Effector CD8-positive, alpha-beta T cell (primary cell): ENCODE data around the gene ZG16.
A peak's percentile ranks its signal among the peaks of the same experiment; 100 is the strongest.
"Not testable (repeated sequence)": the region's sequence is repeated elsewhere in the genome, so short reads cannot be mapped to it uniquely, and the experiment has no call there.

Experiments
- DNase-seq: peaks from one replicate; lab custom pipeline; 2025; lab: John Stamatoyannopoulos, UW

The ZG16 gene

DNA sequence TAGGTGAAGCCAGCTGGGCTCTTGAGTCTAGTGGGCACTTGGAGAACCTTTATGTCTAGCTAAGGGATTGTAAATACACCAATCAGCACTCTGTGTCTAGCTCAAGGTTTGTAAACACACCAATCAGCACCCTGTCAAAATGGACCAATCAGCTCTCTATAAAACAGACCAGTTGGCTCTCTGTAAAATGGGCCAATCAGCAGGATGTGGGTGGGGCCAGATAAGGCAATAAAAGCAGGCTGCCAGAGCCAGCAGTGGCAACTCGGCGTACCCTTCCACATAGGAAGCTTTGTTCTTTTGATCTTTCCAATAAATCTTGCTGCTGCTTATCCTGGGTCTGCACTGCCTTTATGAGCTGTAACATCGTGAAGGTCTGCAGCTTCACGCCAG lies 29.3 kb upstream of the ZG16 start:
- DNase-seq = not testable (repeated sequence)

DNA sequence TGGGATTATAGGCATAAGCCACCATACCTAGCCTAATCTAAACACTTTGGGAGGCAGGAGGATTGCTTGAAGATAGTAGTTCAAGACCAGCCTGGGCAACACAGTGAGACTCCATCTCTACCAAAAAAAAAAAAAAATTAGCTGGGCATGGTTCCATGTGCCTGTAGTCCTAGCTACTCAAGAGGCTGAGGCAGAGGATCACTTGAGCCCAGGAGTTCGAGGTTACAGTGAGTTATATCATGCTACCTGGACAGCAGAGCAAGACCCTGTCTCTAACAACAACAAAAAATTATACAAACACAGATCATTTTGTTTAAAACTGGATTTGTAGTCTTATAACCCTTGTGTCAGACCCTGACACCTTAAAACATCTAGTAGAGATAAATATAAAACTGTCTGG lies 24.5 kb upstream of the ZG16 start:
- DNase-seq = no peak

DNA sequence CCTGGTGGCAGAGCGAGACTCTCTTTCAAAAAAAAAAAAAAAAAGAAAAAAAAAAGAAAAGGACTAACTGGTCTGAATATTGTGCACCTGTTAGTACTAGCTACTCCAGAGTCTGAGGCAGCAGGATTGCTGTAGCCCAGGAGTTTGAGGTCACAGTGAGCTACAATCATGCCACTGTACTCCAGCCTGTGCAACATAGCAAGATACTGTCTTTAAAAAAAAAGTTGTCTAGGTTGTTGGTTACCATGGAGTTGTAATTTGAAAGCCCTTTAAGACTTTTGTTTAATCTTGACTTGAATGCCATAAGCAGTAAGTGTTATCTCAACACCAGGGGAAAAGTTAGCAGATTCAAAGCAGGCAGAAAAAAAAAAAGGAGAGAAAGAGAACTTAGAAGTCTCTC lies 21.4 kb upstream of the ZG16 start:
- no peak for DNase-seq

DNA sequence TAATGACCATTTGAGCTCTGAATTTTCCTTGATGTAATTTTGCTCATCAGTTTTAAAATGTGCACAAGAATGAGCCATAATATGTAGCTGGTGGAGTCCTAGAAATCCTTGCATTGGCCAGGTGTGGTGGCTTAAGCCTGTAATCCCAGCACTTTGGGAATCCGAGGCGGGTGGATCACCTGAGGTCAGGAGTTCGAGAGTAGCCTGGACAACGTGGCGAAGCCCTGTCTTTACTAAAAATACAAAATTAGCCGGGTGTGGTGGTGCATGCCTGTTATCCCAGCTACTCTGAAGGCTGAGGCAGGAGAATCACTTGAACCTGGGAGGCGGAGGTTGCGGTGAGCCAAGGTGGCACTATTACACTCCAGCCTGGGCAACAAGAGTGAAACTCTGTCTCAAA lies 21.0 kb upstream of the ZG16 start:
- not testable (repeated sequence) for DNase-seq

DNA sequence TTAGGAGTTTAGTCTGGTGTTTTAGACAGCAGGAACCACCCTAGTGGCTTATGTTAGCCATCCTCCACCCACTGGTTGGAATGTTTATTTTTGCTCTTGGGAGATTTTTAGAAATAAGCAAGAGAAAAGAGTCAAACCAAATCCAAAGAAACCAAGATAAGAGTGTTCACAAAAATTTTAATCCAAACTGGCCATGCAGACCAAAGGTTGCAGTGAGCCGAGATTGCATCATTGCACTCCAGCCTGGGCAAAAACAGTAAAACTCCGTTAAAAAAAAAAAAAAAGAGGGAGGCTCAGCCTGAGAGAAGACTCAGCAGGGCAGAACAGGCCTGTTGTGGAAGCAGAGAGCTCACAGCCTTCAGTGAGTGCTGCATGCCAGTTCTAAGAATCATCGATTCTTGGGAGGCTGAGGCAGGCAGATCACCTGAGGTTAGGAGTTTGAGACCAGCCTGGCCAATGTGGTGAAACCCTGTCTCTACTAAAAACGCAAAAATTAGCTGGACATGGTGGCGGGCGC lies 20.0 kb upstream of the ZG16 start:
- DNase-seq = no peak

DNA sequence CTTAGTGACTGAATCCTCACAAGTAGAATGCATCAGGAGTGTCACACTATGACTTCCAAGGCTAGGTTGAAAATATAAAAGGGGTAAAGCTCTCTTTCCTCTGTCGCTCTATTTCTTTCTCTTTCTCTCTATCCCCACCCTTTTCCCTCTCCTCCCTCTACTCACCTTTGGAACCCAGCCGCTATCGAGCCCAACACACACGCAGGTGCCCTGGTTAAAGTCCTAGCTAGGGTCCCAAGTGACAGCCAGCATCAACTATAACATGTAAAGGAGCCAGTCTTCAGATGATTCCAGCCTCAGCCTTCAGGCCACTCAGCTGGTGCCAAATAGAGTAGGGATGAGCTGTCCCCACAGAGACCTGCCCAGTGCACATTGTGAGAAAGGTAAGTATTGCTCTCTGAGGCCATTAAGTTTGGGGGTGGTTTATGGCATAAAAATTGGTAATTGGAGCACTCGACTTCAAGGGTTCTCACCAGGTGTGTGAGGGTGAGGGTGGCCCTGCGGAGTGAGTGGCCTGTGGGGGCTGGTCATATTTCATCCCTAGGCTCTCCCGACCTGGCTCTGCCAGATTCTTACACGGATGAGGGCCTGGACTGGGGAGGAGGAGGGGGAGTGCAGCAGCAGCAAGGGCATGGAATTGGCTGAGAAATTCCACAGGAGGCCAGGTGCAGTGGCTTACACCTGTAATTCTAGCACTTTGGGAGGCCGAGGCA lies 17.3 kb upstream of the ZG16 start:
- no peak for DNase-seq

DNA sequence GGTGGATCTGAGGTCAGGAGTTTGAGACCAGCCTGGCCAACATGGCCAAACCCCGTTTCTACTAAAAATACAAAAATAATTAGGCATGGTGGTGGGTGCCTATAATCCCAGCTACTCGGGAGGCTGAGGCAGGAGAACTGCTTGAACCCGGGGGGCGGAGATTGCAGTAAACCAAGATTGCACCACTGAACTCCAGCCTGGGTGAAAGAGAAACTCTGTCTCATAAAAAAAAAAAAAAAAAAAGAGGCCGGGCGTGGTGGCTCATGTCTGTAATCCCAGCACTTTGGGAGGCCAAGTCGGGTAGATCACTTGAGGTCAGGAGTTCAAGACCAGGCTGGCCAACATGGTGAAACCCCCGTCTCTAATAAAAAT lies 16.8 kb upstream of the ZG16 start:
- DNase-seq = not testable (repeated sequence)

DNA sequence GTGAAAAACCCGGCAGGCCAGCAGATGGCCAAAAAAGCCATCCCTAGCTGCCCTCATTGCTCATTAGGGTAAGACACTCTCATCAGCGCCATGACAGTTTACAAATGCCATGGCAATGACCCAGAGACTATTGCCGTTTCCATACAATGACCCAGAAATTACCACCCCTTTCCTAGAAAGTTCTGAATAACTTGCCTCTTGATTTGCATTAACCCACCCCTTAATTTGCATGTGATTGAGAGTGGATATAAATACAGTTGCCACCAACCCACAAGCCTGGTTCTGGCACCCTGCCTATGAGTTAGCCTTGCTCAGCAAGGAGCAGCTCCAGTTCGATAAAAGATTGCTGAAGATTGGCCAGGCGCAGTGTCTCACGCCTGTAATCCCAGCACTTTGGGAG lies 16.2 kb upstream of the ZG16 start:
- no peak for DNase-seq

DNA sequence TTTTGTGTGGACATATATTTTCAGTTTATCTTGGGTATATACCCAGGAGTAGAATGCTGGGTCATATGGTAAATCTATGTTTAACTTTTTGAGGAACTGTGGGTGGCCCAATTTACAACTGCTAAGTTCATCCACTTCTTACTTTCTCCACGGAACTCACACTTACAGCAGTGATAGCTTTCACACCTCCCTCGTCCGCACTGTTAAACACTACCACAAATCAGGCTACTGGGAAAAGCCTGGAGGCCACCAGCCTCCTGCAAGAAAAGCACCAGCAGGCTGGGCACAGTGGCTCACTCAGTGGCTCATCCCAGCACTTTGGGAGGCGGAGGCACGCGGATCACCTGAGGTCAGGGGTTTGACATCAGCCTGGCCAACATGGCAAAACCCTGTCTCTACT lies 14.7 kb upstream of the ZG16 start:
- no peak for DNase-seq

DNA sequence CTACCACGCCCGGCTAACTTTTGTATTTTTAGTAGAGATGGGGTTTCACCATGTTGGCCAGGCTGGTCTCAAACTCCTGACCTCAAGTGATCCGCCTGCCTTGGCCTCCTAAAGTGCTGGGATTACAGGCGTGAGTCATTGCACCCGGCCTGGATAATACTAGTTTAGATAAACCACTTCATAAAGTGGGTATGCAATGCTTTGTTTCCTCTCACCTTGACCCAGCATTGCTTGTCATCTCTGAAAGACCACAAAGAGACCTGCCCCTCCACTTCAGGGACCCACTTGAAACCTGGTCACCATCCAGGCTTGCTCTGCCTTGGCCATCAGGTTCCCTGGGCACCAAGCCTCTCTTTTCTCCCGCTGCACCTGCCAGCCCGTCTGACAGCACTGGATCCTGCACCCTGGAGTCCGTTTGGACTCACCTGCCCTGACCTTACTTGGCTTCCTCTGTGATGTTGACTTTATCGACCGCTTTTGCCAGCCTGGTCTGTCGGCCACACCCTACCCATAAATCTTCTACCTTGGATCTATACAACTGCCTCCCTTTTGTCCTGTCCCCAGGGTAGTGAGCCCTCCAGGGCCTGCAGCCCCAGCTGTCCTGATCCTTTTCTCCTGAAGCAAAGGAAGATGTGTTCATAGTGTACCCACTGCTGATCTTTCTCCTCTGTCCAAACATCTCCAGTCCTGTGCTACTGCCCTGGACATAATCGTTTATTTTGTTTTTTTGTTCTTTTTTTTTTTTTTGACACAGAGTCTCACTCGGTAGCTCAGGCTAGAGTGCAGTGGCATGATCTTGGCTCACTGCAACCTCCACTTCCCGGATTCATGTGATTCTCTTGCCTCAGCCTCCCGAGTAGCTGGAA lies 12.7 kb upstream of the ZG16 start:
- DNase-seq = no peak

DNA sequence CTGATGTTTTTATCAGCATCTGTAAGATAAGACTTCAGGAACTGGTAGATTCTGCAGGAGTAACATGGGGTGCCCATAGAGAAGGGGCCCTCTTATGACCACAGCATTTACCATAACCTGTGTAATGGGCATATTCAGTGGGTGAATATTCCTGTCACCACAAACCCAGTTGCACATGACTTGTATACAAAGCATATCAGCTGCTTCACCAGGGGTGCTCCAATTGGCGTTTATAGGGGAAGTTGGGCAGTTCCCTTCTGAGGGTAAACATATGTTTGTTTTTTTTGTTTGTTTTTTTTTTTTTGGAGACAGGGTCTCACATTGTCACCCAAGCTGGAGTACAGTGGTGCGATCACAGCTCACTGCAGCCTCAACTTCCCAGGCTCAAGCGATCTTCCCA lies 11.5 kb upstream of the ZG16 start:
- no peak for DNase-seq

DNA sequence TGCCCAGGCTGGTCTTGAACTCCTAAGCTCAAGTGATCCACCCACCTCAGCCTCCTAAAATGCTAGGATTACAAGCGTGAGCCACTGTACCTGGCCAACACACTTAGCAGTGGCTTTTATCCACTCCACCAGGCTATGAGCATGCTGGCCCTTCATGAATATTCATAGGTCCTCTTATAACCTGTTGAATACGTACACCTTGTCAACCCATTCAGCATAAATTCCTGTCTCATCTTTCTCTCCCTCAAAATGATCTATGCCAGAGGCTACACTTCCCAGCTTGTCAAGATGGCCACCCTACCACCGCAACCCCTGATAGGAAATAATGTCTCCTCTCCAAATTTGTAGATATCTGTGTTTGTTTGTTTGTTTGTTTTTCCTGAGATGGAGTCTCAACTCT lies 11.0 kb upstream of the ZG16 start:
- DNase-seq = no peak

DNA sequence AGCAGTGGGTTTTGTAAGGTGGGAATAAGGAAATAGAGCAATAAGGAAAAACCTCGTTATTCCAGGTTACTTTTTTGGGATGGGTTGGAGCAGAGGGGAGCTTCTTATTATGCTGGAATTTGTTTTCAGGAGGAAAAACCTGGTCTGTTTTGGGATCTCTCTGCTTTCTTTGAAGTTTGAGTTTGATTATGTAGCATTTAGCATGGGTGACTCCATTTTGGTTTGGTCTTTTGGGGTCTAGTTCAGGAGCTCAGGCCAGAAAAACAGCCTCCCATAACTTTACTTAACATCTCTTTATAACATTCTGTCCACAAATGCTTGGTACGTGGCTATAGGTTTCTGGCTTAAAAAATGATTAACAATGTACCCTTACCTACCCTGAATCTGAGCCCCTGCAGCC lies 8.5 kb upstream of the ZG16 start:
- no peak for DNase-seq

DNA sequence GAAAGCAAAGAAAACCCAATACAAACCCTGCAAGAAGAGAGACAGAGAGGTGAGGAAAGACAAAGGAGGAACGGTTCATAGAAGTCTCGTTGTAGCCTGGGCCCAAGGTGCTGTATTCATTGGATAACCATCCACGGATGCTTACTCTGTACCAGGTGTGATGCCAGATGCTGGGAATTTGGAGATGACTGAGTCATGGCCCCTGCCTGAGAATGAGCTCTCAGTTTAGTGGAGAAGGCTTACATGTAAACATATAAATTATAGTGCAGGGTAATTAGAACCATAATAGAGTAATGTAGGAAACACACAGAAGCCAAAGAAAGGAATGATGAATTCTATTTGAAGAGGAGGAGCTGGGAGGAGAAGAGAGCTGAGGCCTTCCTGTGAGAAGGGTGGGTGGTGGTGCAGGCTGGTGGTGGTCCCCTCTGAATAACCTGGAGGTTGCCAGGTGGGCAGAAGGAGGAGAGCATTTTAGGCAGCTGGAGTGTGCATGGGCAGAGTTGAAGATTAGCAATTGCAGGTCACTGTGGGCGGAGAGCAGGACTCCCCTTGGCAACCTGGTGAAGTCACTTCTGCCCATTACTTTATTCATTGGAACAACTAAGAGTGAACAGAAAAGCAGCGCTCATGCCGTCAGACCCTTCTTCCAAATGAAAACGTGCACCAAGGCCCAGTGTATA lies 7.7 kb upstream of the ZG16 start:
- DNase-seq = no peak

DNA sequence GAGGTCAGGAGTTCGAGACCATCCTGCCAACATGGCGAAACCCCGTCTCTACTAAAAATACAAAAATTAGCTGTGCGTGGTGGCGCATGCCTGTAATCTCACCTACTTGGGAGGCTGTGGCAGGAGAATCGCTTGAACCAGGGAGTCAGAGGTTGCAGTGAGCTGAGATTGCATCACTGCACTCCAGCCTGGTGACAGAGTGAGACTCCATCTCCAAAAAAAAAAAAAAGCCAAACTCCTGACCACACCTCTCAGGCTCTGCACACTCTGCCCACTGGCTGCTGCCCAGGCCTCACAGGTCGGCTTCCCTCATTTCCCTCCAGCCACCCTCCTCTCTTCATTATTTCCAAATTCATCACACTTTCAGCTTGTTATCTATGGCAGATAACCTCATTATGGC lies 5.7 kb upstream of the ZG16 start:
- not testable (repeated sequence) for DNase-seq

DNA sequence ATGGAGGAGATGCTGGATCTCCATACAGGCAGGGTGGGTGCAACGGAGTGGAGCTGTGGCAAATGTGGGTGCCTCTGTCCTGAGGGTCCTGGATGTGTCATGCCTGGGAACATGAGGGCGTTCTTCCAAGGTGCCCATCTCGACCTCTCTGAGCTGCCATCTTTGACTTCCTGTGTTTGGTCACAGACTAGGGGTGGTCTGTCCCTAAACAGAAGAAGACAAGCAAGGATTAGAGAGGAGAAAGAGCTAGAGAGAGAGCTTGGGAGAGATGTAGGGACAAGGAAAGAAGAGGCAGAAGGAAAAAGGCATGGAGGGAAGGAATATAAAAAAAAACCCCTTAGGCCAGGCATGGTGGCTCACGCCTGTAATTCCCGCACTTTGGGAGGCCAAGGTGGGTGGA lies 3.3 kb upstream of the ZG16 start:
- no peak for DNase-seq

DNA sequence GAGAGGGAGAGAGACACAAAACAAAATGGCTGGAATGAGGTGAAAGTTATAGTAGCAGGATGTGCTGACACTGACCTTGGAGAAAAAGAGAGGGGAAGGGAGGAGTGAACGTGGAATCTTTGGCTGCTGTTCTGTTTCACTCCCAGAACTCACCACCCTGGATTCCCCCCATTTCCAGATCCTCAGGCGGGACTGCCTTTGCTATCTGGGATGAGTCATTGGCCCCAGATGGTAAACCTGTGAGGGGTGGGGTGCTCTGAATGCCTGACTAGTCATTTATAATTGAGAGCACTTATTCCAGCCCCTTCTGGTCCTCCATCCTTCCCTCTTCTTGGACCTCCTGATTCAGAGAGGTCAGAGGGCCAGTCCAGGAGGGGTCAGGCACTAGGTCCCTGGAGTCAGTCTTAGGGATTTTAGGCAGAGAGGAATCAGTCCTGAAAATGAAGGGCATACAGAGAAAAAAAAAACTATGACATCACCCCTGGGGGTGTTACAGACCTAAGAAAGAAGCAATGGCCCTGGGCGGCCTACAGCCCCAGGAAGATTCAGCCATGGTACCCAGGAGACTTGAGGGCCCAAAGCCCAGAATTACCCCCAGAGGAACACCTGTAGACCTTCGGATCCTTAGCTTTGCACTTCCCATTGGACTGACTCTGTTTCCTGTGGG lies 2.2 kb upstream of the ZG16 start:
- DNase-seq = no peak

DNA sequence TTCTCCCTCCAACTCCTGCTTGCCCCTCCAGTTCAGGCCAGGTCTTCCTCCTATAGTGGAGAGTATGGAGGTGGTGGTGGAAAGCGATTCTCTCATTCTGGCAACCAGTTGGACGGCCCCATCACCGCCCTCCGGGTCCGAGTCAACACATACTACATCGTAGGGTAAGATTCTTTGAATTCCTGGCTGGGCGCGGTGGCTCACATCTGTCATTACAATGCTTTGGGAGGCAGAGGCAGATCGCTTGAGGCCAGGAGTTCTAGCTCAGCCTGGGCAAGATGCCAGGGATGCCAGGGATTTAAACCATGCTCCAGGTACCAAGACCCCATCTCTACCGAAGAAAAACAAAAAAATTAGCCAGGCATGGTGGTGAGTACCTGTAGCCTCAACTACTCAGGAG lies 1.4 kb downstream of the ZG16 start:
- DNase-seq = no peak

DNA sequence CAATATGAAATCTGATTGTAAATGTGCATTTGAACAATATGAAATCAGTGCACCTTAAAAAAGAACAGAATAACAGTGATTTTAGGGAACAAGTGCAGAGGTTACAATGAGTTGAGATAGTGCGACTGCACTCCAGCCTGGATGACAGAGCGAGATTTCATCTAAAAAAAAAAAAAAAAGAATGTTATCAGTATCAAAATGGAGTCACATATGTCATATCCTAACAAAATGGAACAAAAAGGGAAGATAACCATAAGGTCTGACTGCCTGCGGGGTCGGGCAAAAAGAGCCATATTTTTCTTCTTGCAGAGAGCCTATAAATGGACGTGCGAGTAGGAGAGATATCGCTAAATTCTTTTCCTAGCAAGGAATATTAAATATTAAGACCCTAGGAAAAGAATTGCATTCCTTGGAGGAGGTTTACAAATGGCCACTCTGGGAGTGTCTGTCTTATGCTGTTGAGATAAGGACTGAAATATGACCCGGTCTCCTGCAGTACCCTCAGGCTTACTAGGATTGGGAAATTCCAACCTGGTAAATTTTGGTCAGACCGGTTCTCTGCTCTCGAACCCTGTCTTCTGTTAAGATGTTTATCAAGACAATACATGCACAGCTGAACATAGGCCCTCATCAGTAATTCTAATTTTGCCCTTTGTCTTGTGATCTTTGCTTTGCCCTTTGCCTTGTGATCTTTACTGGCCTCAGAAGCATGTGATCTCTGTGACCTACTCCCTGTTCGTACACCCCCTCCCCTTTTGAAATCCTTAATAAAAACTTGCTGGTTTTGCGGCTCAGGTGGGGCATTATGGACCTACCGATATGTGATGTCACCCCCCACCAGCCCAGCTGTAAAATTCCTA lies 5.3 kb downstream of the ZG16 start:
- not testable (repeated sequence) for DNase-seq

DNA sequence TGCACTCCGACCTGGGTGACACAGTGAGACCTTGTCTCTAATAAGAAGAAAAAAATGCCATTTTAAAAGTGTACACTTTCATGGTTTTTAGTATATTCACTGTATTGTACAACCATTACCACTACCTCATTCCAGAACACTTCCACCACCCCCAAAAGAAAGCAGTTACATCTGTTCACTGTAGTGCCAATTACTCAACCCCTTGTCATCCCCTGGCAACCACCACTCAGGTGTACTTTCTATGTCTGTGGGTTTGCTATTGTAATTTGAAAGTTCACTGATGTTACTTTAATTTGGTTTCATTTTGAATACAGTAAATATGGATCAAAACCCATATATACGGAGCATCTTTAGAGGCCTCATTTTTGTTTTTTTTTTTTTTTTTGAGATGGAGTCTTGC lies 6.1 kb downstream of the ZG16 start:
- no peak for DNase-seq

DNA sequence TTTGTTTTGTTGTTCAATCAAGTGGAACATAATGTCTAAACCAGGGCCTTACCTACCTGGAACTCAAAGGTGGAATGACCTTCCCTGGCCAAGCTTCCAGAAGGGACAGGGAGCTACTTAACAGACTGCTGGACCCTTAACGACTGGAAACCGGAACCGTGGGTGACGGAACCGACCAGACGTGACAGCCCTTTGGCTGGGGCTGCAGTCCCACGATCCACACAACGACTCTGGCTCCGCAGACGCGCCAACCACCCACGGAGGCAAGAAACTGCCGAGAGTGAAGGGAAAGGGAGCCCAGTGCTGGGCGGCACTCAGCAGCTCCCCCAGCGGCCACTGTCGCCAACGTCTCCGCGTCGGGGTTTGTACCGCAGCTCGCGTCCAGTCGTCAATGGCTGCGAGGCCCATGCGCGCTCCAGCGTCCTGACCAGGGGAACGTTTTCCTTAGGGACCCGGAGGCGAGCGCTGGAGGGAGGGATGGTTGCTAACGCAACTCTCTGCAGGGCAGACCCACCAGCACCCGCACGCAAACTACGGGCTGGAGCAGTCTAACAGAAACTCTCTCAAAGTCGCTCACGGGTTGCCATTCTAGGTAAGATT lies 6.9 kb downstream of the ZG16 start:
- peak; percentile 51 for DNase-seq
